ENCODE results near the gene MYMX.

Gene MYMX

DNA sequence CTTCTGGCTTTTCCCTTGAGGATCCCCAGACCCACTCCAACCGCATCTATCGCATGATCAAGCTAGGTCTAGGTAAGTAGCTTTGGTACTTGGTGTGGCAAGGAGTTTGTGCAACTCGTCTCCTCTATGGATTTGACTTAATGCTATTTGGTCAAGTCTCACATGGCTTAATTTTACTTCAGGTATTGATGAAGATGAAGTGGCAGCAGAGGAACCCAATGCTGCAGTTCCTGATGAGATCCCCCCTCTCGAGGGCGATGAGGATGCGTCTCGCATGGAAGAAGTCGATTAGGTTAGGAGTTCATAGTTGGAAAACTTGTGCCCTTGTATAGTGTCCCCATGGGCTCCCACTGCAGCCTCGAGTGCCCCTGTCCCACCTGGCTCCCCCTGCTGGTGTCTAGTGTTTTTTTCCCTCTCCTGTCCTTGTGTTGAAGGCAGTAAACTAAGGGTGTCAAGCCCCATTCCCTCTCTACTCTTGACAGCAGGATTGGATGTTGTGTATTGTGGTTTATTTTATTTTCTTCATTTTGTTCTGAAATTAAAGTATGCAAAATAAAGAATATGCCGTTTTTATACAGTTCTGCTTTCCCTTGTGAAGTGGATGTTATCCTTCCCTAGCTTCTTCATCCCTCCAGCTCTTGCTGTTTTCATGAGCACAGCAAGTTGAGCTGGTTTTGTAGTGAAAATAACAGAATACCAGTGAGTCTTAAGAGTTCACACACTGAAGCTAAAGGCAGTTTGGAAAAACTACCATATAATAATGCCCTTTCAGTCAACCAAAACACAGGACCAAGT, 36.8 kb downstream of the MYMX start:
- peak; percentile 73 for DNase-seq

DNA sequence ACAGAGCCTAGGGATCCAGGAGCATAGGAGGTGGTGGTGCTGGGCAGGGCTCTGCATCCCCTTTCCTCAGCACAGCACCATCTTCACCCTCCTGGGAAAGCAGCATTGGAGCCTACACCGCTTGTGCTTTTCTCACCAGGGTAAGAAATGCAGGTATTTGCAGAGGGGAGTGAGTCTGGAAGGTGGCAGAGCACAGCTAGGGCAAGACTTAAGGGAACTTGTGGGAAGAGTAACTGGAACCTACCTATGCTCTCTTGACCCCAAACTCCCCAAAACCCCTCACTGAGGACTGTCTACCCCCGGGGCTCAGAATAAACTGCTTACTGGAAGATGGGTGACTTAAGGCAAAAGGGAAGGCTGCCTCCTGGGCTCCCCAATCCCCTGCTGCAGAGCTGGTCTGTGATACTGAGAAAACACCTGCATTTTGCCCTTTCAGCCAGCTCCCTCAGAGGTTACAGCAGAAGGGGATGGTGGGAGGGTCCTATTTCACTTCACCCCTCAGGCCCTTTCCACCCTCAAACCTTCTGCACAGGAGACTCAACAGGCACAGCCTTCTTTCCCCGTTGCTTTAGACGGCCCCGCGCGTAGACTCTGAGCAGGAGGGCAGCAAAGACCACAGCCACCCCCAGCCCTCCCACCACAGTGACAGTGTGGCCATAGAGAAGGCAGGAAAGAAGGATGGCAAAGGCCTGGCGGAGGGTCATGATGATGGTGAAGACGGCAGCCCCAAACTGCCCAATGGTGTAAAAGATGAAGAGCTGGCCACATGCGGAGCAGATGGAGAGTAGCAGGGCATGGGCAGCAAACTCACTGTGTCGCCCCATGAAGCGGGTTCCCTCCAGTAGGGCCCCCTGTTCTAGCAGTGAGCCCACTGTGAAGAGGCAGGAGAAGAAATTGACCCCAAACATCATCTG, 37.7 kb downstream of the MYMX start:
- peak; percentile 59 for DNase-seq

DNA sequence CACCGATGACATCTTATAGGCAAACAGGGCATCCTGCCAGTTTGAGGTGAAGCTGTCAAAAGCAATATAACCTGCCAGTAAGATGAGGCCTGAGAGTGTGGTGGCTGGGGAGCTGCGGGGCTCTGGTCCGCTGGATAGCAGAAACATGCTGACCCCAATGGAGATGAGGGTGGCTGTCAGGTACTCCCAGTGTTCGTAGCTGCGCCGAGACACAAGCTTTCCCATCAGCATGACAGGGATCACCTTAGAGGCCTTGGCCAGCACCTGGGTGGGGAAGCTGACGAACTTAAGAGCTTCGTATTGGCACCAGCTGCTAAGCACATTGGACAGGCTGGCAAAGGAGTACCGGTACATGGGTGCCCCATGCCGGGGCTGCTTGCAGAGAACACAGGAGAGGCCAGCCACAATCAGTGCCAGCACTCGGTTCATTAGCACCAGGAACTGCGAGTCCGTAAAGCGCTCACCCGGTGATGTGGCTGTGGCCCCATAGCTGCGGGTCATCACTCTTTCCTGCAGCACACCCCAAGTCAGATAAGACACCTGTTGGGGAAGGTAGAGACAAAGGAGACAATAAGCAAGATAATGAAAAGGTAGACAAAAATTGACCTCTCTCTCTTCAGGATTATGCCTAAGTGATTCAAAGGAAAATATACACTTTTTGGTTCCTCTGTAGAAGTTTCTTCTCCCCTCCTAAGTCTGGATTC, 38.5 kb downstream of the MYMX start:
- peak; percentile 65 for DNase-seq

DNA sequence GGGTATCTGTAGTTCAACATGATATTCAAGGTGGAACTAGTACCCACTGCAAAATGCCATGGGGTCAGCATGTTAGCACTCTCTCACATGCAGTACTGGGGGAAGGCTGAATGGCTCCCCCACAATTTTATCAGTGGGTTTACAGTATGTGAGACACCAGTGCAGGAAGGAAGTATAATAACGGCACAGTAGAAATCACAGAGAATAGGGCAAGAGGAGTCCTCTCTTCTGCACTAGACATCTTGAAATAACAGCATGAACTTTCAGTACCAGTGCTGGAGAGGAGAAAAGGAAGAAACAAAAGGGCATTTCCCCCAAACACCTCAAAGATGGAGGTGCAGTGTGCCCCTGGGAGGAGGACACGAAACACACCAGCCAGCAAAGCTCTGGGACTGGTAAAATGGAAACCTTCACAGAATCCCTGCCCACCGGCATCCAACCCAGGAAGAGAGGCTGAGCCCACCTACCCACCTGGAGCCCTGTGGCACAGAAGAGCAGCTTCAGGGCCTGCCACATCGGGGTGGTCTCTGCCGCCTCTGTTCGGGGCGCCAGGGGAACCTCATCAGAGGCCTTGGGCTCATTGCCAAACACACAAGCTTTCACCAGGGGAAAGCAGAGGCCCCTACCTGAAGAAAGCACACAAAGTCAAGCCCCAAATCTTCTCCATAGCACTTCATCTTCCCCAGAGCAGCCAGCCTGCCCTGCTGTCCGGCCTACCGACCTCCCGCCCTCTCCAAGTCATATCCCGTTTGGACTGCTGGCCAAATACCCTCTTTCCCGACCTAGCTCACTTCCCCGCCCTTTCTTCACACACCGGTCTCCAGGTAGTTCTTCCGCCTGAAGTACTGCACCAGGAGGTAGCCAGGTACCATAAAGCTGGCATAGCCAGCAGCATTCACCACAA, 39.4 kb downstream of the MYMX start:
- DNase-seq = peak; percentile 52

DNA sequence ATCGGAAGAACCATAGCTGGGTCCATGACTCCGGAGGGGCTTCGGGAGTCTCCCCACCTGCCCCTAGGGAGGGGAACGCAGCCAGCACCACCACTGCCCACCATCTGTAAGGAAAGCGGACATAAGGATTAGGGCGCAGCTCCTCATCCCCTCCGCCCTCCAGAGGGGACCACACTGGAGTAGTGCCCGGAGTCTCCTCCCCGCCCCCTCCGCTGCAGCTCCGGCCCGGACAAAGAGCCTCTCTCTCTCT, 40.0 kb downstream of the MYMX start:
- no peak for DNase-seq

DNA sequence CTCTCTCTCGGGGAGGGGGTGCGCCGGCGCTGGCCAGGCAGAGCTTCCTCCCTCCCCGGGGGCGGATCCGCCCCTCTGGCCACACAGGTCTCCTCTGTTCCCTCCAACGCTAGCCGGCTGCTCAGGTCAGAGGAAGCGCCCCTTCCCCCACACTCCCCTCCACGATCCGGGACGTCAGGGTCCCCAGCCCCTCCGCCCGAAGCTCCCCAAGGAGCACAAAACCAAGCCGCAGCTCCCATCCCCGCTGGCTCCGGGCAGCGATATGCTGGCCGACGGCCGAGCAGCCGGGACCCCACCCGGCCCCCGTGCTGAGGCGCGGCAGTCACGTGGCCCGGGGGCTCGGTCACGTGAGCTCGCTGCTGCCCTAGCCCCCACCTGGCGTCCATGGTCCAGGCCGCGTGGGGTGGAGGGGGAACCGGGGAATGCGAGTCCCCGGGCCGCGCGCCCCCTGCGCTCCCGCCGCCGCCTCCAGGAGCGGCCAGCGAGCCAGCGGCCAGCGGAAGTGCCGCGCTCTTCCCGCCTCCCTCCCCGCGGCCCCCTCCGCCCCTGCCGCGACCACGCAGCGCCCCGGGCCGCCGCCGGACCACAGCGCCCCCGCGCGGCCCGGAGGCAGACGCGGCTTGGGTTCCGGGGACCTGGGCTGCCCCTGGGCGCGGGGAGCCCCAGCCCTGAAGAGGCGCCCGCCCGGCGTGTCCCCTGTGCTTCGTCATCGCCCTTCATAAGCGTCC, 40.5 kb downstream of the MYMX start, which contains the start of gene SLC35B2:
SLC35B2 (minus strand) TSS at position 504 of the 728 bp plus-strand sequence; CDS start at position 386, 118 bp downstream.
- peak; percentile 80 for DNase-seq

DNA sequence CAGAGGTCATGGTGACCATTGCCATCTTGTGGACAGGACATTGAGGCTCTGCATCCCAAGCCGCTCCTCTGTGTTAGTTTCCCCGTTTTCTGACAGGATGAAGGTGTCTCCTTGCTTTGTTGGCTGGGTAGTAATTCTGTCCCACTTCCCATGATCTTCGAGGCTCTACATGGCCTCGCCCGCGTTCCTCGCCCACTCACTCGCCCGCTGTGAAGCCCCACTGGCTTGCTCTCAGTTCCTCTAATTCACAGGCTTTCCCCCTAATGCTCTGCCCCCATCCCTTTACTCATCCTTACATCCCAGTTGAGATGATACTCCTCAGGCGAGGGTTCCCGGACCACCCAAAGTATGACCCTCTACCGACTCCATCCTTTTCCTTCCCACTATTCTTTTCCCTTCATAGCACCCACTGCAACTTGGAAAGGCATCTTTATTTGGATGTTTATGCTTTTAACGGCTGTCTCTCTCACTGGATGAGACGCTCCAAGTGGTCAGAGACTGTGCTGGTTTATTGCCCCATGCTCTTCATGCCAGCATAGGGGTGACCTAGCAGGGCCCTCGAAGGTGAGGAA, 41.1 kb downstream of the MYMX start:
- no peak for DNase-seq

DNA sequence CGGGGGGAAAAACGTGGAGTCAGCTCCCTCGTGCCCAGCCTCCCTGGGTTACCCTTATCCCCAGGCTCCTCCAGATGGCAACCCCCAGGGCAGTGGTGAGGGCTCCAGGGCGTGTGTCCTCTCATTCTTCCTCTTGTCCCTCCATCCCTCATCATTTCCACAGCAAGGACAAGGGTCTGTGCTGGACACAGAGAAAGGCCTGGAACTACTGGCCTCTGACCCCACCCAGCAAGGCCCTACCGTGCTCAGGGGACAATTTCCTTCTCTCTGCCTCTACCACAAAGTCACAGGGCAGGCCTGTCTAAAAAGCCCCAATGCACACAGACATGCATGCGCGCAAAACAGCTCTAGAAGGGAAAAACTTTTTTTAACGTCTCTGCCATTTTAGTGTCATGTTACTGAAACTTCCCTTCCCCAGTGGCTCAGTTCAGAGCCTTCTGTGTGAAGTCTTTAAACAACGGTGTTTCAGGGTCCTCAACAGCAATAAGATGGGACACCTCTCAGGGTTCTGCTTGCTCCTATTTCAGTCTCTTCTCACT, 41.7 kb downstream of the MYMX start:
- DNase-seq = no peak

DNA sequence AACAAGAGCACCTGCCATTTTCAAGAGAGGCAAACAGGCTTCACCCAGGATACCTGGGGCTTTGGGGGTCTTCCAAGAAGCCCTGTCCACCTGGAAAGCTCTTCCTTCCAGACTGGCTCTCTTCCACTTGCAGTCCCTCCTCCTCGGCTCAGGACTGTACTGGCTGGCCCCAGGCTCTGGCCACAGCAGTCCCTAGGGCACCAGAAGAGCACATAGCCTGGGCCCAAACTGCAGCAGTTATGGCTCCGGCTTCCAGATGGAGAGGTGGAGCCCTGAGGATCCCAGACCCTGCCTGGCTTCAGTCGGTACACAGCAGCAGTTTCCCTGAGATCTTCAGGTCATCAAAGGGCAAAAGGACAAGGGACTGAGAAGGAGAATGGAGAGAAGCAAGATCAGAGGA, 42.2 kb downstream of the MYMX start:
- DNase-seq = no peak

DNA sequence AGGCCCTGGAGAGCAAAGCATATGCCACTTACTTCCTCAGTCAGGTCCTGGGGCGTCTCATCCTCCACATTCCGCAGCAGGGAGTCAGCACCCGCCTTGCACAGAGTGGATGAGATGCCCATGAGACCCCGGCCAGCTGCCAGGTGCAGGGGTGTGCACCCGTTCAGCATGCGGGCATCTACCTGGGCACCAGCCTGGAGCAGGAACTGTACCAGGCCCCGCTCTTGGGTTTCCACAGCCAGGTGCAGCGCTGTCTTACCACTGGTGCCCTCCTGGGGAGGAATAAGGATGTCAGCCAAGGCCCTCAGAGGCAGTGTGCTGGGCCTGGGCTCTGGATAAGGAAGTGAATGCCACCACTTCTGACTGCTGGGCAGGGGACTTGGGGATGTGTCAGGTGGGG, 43.3 kb downstream of the MYMX start:
- DNase-seq = no peak

DNA sequence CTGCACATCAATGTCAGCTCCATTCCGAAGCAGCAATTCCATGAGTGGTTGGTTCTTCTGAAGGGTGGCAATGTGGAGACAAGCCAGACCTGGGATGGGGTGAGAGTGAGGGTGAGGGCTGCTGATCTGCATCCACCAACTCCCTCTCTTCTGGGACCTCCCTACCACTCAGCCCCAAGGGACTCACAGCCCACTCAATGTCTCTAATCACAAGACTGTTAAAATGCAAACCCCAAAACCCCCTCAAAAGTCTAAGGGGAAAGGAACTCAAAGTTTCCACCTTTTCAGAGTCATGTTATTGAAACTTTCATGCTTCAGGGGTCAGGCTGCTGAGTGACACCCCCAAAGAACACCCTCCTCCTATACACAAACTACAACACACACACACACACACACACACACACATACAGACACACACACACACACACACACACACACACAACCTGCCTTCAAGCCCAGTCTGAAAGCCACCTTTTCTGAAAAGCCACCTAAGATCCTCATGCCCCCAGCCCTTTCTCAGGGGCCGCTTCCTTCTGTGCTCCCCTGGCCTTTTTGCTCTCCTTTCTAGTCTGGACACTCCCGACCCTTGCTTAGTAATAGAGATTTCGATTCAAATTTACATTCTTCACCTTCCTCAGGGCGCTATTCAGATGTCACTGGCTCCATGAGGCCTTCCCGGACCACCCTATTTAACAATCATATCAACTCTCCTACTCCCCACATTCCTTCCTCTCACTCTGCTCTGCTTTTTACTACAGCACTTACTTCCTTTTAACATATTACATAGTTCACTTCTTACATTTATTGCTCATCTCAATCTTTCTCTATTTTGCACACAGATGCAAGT, 43.9 kb downstream of the MYMX start:
- DNase-seq = no peak

DNA sequence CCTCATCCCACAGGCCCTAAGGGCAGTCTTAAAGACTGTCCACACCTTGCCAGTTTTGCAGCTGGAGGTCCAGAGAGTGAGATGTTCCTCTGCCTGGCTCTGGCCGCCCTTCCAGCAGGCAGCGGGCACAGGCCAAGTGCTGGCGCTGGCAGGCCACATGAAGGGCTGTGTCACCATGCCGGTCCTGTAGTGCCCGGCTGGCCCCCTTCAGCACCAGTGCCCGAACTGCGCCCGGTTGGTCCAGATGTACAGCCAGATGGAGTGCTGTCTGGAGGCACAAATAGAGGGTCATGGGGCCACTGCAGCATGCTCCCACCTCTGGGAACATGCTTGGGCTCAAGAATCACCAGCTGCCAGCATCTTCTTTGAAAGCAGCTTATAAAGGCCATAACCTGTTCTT, 44.9 kb downstream of the MYMX start:
- DNase-seq = no peak

DNA sequence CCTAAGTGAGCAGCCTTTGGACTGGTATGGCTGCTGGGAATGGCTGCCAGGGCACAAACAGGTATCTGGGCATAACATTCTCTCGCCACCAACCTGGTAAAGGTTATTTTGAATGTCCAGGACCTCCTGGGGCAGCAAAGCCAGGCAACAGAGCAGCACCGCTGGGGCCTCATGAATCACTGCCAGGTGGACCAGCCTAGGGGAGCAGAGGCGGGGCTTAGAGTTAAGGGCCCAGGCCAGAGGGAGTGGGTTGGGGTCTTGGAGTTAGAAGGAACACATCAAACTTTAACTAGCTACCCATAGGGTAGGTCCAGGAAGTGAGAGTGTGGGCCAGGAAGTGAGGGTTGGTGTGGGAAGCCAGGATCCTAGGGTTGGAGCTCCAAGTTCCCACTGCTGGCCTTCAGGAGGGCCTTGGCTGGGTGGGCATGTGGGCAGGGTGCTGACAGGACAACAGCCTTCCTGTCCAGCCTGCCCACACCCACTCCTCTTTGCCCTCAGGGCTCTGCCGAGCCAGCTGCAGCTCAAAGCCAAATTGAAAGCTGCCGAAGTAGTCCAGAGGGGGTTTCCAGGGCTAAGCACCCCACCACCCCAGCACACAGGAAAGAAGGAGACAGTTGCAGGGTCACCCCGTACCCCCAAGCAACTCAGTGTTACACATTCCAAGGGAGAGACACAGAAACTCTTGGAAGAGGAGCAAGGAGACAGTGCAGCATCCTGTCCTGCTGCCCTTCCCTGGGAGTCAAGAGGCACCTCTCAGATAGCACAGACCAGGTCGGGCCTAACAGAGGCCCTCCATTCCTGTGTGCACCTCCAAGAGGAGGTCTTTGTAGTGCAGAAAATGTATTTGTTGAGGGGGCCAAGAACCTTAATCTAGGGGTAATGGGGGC, 46.0 kb downstream of the MYMX start:
- DNase-seq = no peak

DNA sequence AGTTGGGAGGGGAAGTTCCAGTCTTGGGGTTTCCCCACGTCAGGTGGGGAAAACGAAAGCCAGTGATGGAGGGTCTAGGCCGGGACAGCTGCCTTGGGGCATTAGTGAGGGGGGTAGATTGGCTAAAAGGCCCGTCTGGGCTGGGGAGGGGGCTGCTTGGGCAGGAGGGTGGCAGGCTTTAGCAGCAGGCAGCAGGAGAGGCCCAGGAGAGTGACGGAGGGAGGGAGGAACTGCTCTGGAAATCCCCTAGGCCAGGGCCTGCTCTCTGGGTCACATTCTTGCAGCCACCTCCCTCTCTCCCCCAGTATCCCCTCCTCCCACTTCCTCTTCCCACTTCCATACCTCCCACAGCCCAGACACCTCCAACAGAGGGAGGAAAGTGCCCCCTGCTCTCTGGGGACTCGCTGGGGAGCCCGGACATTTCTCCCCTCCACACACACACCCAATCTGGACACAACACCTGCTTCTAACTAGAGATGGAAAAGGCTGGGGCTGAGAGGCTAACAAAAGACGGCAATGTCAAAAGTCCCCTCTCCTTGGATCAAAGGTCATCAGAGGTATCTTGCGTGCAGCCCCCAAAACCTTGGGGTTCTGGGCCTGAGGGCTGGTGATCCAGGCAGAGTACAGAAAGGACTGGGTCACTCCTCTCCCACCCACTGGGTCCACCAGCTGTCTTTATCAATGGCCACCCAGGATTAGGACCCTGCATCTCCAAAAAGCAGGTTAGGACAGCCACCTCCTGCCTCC, 46.8 kb downstream of the MYMX start:
- DNase-seq = peak; percentile 55

DNA sequence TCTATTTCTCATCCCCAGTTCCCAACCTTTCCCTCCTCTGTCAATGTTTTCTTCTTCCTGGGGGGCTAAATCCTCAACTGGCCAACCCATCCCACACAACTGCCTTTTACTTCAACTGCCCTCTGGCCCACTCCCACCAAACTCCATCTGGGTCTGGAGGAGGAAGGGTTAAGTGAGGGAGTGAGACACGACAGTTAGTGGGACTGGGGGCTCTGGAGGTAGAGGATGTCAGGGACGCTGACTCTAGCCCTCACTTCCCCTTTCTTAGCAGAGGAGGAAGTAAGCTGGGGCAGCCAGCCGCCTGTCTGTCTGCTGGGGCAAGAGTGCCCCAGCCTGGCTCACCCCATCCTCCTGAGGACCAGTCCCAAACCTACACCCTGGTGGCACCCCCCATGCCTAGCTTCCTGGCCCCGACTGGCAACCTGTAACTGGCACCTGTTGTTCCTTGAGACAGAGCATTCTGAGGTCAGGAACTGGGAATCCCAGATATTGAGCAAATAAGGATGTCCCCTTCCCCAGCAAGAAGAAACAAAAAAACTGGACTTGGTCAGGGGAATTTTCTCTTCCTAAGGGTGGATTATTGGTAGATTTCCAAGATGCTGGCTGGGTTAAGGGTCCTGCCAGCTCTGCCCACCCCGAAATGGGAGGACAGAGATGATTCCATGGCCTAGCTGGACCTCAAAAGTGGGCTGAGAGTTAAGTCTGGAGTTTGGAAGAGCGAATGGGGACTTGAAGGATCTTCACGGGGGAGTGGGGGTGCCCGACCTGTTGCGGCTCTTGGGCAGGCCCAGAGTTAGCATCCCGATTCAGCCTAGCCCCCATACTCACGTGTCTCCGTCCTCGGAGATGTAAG, 47.7 kb downstream of the MYMX start:
- peak; percentile 59 for DNase-seq

DNA sequence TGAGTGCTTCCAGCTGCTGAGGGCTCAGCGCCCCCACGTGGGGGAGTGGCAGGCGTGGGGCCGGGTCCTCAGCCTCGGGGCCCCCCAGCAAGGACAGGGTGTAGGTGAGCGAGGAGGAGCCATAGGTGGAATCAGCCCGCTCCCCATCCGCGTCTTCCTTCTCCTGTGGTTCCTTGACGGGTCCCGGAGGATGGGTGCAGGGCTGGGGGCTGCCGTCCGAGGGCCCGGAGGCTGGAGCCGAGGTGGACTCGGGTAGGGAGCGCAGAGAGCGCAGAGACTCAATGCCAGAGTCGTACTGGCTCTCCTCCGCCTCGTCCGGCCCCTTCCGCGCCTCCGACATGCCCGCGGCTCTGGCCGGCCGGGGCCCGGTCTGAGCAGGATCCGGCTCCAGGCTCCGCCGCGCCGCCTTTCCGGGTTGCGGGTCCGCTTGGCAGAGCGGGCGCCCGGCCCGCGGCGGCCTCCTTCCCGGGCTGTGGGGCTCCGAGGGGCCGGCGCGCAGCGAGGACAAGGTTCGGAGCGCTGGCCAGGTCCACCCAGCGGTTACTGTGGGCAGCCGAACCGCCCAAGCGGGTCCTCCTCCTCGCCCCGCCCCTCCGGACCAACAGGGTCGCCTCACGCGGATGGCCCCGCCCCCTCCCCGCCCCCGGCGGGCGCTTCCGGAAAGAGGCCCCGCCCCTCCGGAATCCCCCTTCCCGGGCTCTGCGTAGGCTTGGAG, 48.4 kb downstream of the MYMX start, which contains the start of gene NFKBIE:
NFKBIE (minus strand) TSS at position 545 of the 715 bp plus-strand sequence; CDS start at position 340, 205 bp downstream.
- peak; percentile 95 for DNase-seq

All from stimulated activated CD4-positive, alpha-beta T cell treated with anti-CD3 and anti-CD28 coated beads, Interleukin-15, amount 100 ng/mL, for 24 hours (primary cell).